HepG2 (cell line): Measurements from ENCODE around the gene TSSK3. TPM values are rescaled to one million over a fixed set of nuclear protein-coding genes. Genes with fewer than 3 reads are reported as not detected.

Experiments
- ATAC-seq: fragments of 200-7000 bp; cut with Tn5 transposase; 3 replicates; pipeline ENCODE4 v1.9.1; 2020; ENCODE audit warnings: mild to moderate bottlenecking, moderate library complexity
- BruUV-seq: library from RNA; stranded (reverse); fragments of 400-500 nt; replicated peaks from 2 replicates; lab custom pipeline; 2021; lab: Mats Ljungman, UMichigan
- CTCF ChIA-PET: fragments of 300-600 bp; formaldehyde crosslinking; extraction: SDS; loops from one replicate; lab custom pipeline; 2021; ENCODE audit warnings: low total read pairs, inconsistent platforms, low intra/inter-chr PET ratio; lab: Yijun Ruan, JAX
- POLR2A ChIA-PET: fragments of 350-600 bp; sonication (Branson Sonifier 250); formaldehyde crosslinking; loops from one replicate; lab custom pipeline; 2020; ENCODE audit warnings: antibody characterized with exemption, inconsistent platforms; lab: Yijun Ruan, JAX
- DNase-seq: peaks from one replicate; pipeline ENCODE4 v3.0.0-alpha.2; 2015; ENCODE audit warnings: low spot score
- FAIRE-seq: peaks from 3 replicates; lab custom pipeline; 2011; peaks lifted over from hg19 to GRCh38; lab: Jason Lieb, UNC
- H2AFZ ChIP-seq: one replicate; pipeline ENCODE4 v1.6.1; 2011; ENCODE audit warnings: low read length, inconsistent platforms
- H3K27ac ChIP-seq: fragments of 300-600 bp; 3 replicates; pipeline ENCODE4 v1.8.0; 2011; ENCODE audit warnings: mixed run types, mild to moderate bottlenecking, mixed read lengths, low read length, inconsistent platforms; ENCODE audit not compliant: insufficient read depth; ENCODE audit errors: extremely low read length
- H3K27me3 ChIP-seq, 2 experiments: fragments of 200-600 bp in 1 of 2; 2 replicates in 1 of 2; 3 replicates in 1 of 2; pipeline versions ENCODE4 v1.6.0 to v1.8.0; 2011; ENCODE audit warnings: low read length in 2 of 2, mild to moderate bottlenecking in 2 of 2, moderate library complexity in 2 of 2, inconsistent platforms in 1 of 2; ENCODE audit not compliant: insufficient read depth in 2 of 2, control insufficient read depth in 1 of 2
- H3K36me3 ChIP-seq, 2 experiments: fragments of 200-600 bp in 1 of 2; replicated peaks in 1 of 2; 2 replicates in 1 of 2; 3 replicates in 1 of 2; pipeline versions ENCODE4 v1.5.1 to v1.8.0; 2011; ENCODE audit warnings: low read length in 2 of 2, inconsistent platforms in 1 of 2; ENCODE audit not compliant: insufficient read depth in 2 of 2, control insufficient read depth in 1 of 2
- H3K4me1 ChIP-seq: 2 replicates; pipeline ENCODE4 v1.5.1; 2012; ENCODE audit warnings: low read length, inconsistent platforms; ENCODE audit not compliant: insufficient read depth
- H3K4me2 ChIP-seq: 2 replicates; pipeline ENCODE4 v1.6.0; 2011; ENCODE audit warnings: low read depth, low read length, inconsistent platforms
- H3K4me3 ChIP-seq, 3 experiments: fragments of 200-600 bp in 1 of 3; sonication (generic), shearing (Covaris generic) in 1 of 3; replicated peaks in 1 of 3; 2 replicates each; pipeline ENCODE4 v1.5.1; 2011 to 2016; ENCODE audit warnings: low read length in 3 of 3, inconsistent platforms in 2 of 3, low read depth in 2 of 3, mild to moderate bottlenecking in 2 of 3, control low read depth in 1 of 3, mixed read lengths in 1 of 3; ENCODE audit not compliant: insufficient read depth in 1 of 3
- H3K79me2 ChIP-seq: one replicate; pipeline ENCODE4 v1.6.1; 2011; ENCODE audit warnings: low read length, inconsistent platforms; ENCODE audit not compliant: insufficient read depth
- H3K9ac ChIP-seq: 2 replicates; pipeline ENCODE4 v1.6.0; 2011; ENCODE audit warnings: mild to moderate bottlenecking, low read depth, low read length, inconsistent platforms; ENCODE audit not compliant: insufficient read depth
- H3K9me3 ChIP-seq: 2 replicates; pipeline ENCODE4 v1.5.1; 2012; ENCODE audit warnings: mild to moderate bottlenecking, low read length
- H4K20me1 ChIP-seq: 2 replicates; pipeline ENCODE4 v1.6.0; 2011; ENCODE audit warnings: inconsistent platforms, mild to moderate bottlenecking, low read length, moderate library complexity; ENCODE audit not compliant: insufficient read depth
- ARHGAP35 ChIP-seq: sonication (generic); formaldehyde crosslinking; IDR thresholded peaks from 2 replicates; pipeline ENCODE4 v1.9.0; 2022; ENCODE audit warnings: mild to moderate bottlenecking, inconsistent platforms, moderate library complexity, missing genetic modification reagents, borderline replicate concordance
- FOXA1 ChIP-seq, 2 experiments: fragments of 450-650 bp in 1 of 2; sonication (generic) in 1 of 2; formaldehyde crosslinking in 1 of 2; IDR thresholded peaks; 2 replicates each; pipeline versions ENCODE4 v1.4.0 to v1.6.1; 2016 to 2020; ENCODE audit warnings: missing genetic modification reagents in 1 of 2
- GLI4 ChIP-seq: sonication (generic); formaldehyde crosslinking; IDR thresholded peaks from 2 replicates; pipeline ENCODE4 v1.5.1; 2020; ENCODE audit warnings: missing genetic modification reagents, mild to moderate bottlenecking, moderate library complexity, borderline replicate concordance
- HDAC1 ChIP-seq: sonication (generic); formaldehyde crosslinking; IDR thresholded peaks from 2 replicates; pipeline ENCODE4 v1.5.1; 2020; ENCODE audit warnings: mild to moderate bottlenecking, missing genetic modification reagents
- HOXA5 ChIP-seq: sonication (generic); formaldehyde crosslinking; IDR thresholded peaks from 2 replicates; pipeline ENCODE4 v1.4.0; 2020; ENCODE audit warnings: missing genetic modification reagents
- KDM5A ChIP-seq: fragments of 200-600 bp; sonication (generic); IDR thresholded peaks from 2 replicates; pipeline ENCODE4 v1.7.0; 2018; ENCODE audit warnings: antibody characterized with exemption, mild to moderate bottlenecking, low read length, borderline replicate concordance
- MAFK ChIP-seq, 2 experiments: IDR thresholded peaks in 1 of 2; conservative IDR thresholded peaks in 1 of 2; 2 replicates each; pipeline ENCODE4 v1.6.1; 2011; ENCODE audit warnings: improper control_type of control experiment in 2 of 2, low read length in 2 of 2
- PITX1 ChIP-seq: sonication (generic); formaldehyde crosslinking; IDR thresholded peaks from 2 replicates; pipeline ENCODE4 v1.5.1; 2020; ENCODE audit warnings: mild to moderate bottlenecking, missing genetic modification reagents
- POLR2A ChIP-seq, 2 experiments: IDR thresholded peaks; 2 replicates each; pipeline ENCODE4 v1.6.1; 2011; ENCODE audit warnings: low read depth in 2 of 2, low read length in 2 of 2, mild to moderate bottlenecking in 1 of 2, moderate library complexity in 1 of 2; ENCODE audit not compliant: insufficient read depth in 1 of 2
- RARA ChIP-seq: IDR thresholded peaks from 2 replicates; pipeline ENCODE4 v1.6.1; 2016; ENCODE audit warnings: missing genetic modification reagents, missing compliant biosample characterization
- SMAD3 ChIP-seq: sonication (generic); formaldehyde crosslinking; IDR thresholded peaks from 2 replicates; pipeline ENCODE4 v1.4.0; 2020; ENCODE audit warnings: missing genetic modification reagents
- ZFP37 ChIP-seq: sonication (generic); formaldehyde crosslinking; IDR thresholded peaks from 2 replicates; pipeline ENCODE4 v1.4.0; 2020; ENCODE audit warnings: missing genetic modification reagents, borderline replicate concordance
- ZNF296 ChIP-seq: sonication (generic); formaldehyde crosslinking; conservative IDR thresholded peaks from 2 replicates; pipeline ENCODE4 v1.5.0; 2020; ENCODE audit warnings: mild to moderate bottlenecking, missing genetic modification reagents
- ZNF362 ChIP-seq: sonication (generic); formaldehyde crosslinking; IDR thresholded peaks from 2 replicates; pipeline ENCODE4 v1.4.0; 2020; ENCODE audit warnings: missing genetic modification reagents, mild to moderate bottlenecking, borderline replicate concordance
- ZNF574 ChIP-seq: sonication (generic); formaldehyde crosslinking; IDR thresholded peaks from 2 replicates; pipeline ENCODE4 v1.4.0; 2020; ENCODE audit warnings: missing genetic modification reagents
- ZNF724P ChIP-seq: sonication (generic); formaldehyde crosslinking; IDR thresholded peaks from 2 replicates; pipeline ENCODE4 v1.8.0; 2022; ENCODE audit warnings: missing genetic modification reagents, borderline replicate concordance
- WGBS: methylation state at CpG from one replicate; pipeline ENCODE4 v1.1.6; 2017; ENCODE audit warnings: low lambda C conversion rate; 5-methylcytosine and 5-hydroxymethylcytosine counted together
- in situ Hi-C: cut with HindIII; loops from 2 replicates; pipeline ENCODE4 v1.10.0; 2017; ENCODE audit warnings: low pct_unique_long_range_greater_than_20kb; ENCODE audit not compliant: extremely low pct_ligation_motif_present
- intact Hi-C: fragments of 100-400 bp; cut with micrococcal nuclease; formaldehyde crosslinking; loops from one replicate; pipeline ENCODE4 v1.10.0; 2022; ENCODE audit not compliant: unreplicated experiment
- polyA plus RNA-seq, 8 experiments: library from polyadenylated mRNA; depleted of rRNA in 3 of 8; stranded (reverse) in 7 of 8; unstranded in 1 of 8; fragments of >200 nt; fragmentation: Illumina TruSeq in 4 of 8; extraction: Trizol in 4 of 8; gene quantifications; 2 replicates each; pipeline versions ENCODE4 v1.2.1 to v1.2.3, GENCODE V29; 2011 to 2016; ENCODE audit warnings: low read depth in 4 of 8, missing spikeins in 1 of 8, mixed read lengths in 1 of 8; ENCODE audit not compliant: insufficient read depth in 1 of 8
- total RNA-seq, 5 experiments: library from RNA; depleted of rRNA; stranded (reverse); fragments of >200 nt; fragmentation: Illumina TruSeq; extraction: Trizol; gene quantifications; 2 replicates each; pipeline ENCODE4 v1.2.3, GENCODE V29; 2016; ENCODE audit warnings: low read depth in 1 of 5

TSSK3 gene
- total and polyA plus RNA-seq, 2 of the 13 experiments (the other 11 are each of a cell fraction or from before 2014, with no cell fraction given), result 1.0 to 1.1 TPM

GRCh38 chr1:32394141-32394889, 32.0 kb downstream of the TSSK3 start, which contains the start of gene BSDC1 (continued):
- TF ChIP-seq ZNF574, result peak; percentile 20; the same call in 1 of the 2 replicates
- no peak for TF ChIP-seq ZNF724P (CRISPR knock-in tag)
- TF ChIP-seq HOXA5, result no peak; the same call in 1 of the 2 replicates
- TF ChIP-seq KDM5A, result peak; percentile 97

DNA sequence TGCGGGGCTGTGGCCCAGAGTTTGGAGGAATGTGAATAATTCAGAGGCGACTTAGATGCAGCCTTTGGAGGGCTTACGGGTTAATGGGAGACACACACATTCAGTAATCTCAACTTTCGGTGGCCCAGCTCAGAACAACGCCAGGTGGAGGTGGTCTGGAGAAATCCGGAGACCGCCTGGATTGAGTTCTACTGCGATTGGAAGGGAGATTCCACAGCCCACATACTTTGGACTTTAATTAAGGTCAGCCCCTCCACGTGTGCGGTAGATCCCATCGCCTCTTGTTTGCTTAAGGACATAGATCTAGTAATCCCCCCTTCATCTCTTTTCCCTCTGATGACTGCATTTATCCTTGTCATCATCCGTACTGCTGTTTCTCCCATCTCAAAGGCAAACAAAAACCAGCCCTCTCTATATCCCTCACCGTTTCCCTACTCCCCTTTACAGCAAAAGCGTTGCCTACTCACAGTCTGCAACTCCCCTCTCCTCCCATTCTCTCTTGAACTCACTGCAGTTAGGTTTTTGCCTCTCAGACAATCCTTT, 32.6 kb downstream of the TSSK3 start:
- peak overlapping the region; percentile 55 to 99 (median 89) for H3K4me3 ChIP-seq
- BruUV-seq, result TSS peak; percentile 97
- 6% methylated on average over 7 of the region's 14 CpGs for WGBS
- peak overlapping the region; percentile 89 for H3K9ac ChIP-seq
- no peaks in the 10 kb centered on the region for H3K9me3 ChIP-seq
- intact Hi-C loops, result loop anchor here (2.0 to 10.0 kb wide), 2 partner anchors 44 to 60 kb away; partner anchors contain the start of gene MARCKSL1
- H4K20me1 ChIP-seq, result no peaks in the 10 kb centered on the region
- peak; percentile 33 for ATAC-seq
- peak overlapping the region; percentile 87 for H3K4me2 ChIP-seq
- no peaks in the 10 kb centered on the region; a peak in 1 of 5 replicates for H3K27me3 ChIP-seq
- peak; percentile 56 for DNase-seq
- peaks cover 37% of the 10 kb centered on the region for H3K79me2 ChIP-seq
- in situ Hi-C loops, result no loop called here
- peaks cover 10 to 17% of the 10 kb centered on the region in 2 experiments; a peak in 4 of 5 replicates for H3K36me3 ChIP-seq
- H3K4me1 ChIP-seq, result peaks cover 31% of the 10 kb centered on the region
- CTCF ChIA-PET, result no interaction called here
- peak; percentile 54 for FAIRE-seq
- peak overlapping the region; percentile 48 for H2AFZ ChIP-seq
- POLR2A ChIA-PET, result interaction anchor here (0.6 to 3.0 kb wide), 32 partner anchors 10 to 322 kb away, joined by 3 to 37 read pairs (median 6); partner anchors contain the start of genes CCDC28B, HDAC1, IQCC and KPNA6
- H3K27ac ChIP-seq, result peak overlapping the region; percentile 96
- TF ChIP-seq ZNF362, result 0 out of 2 replicates have a peak, but pooled peaks have one; percentile 27
- peak in 1 of 2 experiments; percentile 32; a peak in 2 of 4 replicates for TF ChIP-seq POLR2A (IDR thresholded peaks at IDR 0.05; ENCODE audit: insufficient read depth in 1 of 2, low read depth in 2 of 2, low read length in 2 of 2)
- TF ChIP-seq HDAC1 (CRISPR knock-in tag), result no peak; the same call in 1 of the 2 replicates
- TF ChIP-seq ARHGAP35 (CRISPR knock-in tag), result 0 out of 2 replicates have a peak, but pooled peaks have one; percentile 36
- TF ChIP-seq MAFK (conservative IDR thresholded peaks at IDR 0.05 in 1 of 2, IDR thresholded peaks at IDR 0.05 in 1 of 2; ENCODE audit: low read length in 2 of 2), result no peak
- 0 out of 2 replicates have a peak, but pooled peaks have one; percentile 1 for TF ChIP-seq GLI4 (CRISPR knock-in tag)
- 0 out of 2 replicates have a peak, but pooled peaks have one; percentile 10 for TF ChIP-seq RARA (CRISPR knock-in tag)
- 0 out of 2 replicates have a peak, but pooled peaks have one; percentile 29 for TF ChIP-seq ZNF296 (CRISPR knock-in tag)
- TF ChIP-seq ZFP37 (CRISPR knock-in tag), result 0 out of 2 replicates have a peak, but pooled peaks have one; percentile 1
- no peak for TF ChIP-seq FOXA1 (IDR thresholded peaks at IDR 0.05)
- peak; percentile 18; the same call in 1 of the 2 replicates for TF ChIP-seq FOXA1 (CRISPR knock-in tag; IDR thresholded peaks at IDR 0.05)
- 0 out of 2 replicates have a peak, but pooled peaks have one; percentile 5 for TF ChIP-seq SMAD3
- TF ChIP-seq PITX1 (CRISPR knock-in tag), result peak; percentile 46; the same call in 1 of the 2 replicates
